H1 (cell line): ENCODE data around the gene DGKI. TPM values are rescaled to one million over a fixed set of nuclear protein-coding genes. Genes with fewer than 3 reads are reported as not detected.

Experiments
- CTCF ChIA-PET: fragments of 300-600 bp; sonication (Branson Sonifier 250); formaldehyde crosslinking; loops from one replicate; lab custom pipeline; 2021; ENCODE audit not compliant: partially characterized antibody; lab: Charles Lee
- POLR2A ChIA-PET: fragments of 300-600 bp; sonication (Branson Sonifier 250); formaldehyde crosslinking; loops from one replicate; lab custom pipeline; 2021; ENCODE audit warnings: inconsistent platforms; ENCODE audit not compliant: partially characterized antibody; lab: Charles Lee
- DNase-seq, 2 experiments: peaks; one replicate each; pipeline versions ENCODE4 v3.0.0 to v3.0.0-alpha.2; 2010 to 2022; ENCODE audit warnings: low spot score in 2 of 2, low read depth in 1 of 2, mixed read lengths in 1 of 2
- FAIRE-seq: peaks from 2 replicates; lab custom pipeline; 2011; peaks lifted over from hg19 to GRCh38; lab: Jason Lieb, UNC
- H2AFZ ChIP-seq: 2 replicates; pipeline ENCODE4 v1.8.1; 2012; ENCODE audit warnings: low read length, inconsistent platforms
- H2AK5ac ChIP-seq: 2 replicates; pipeline ENCODE4 v1.6.1; 2013; ENCODE audit warnings: low read depth, low read length
- H2BK120ac ChIP-seq: replicated peaks from 2 replicates; pipeline ENCODE3; 2013; ENCODE audit warnings: low read depth, low read length, inconsistent platforms
- H2BK12ac ChIP-seq: 2 replicates; pipeline ENCODE4 v1.6.1; 2013; ENCODE audit warnings: low read depth, low read length
- H2BK15ac ChIP-seq: 2 replicates; pipeline ENCODE4 v1.6.1; 2013; ENCODE audit warnings: low read length
- H2BK20ac ChIP-seq: 2 replicates; pipeline ENCODE4 v1.6.1; 2013; ENCODE audit warnings: low read length
- H2BK5ac ChIP-seq: 2 replicates; pipeline ENCODE4 v1.6.1; 2013; ENCODE audit warnings: low read depth, low read length
- H3K14ac ChIP-seq: 2 replicates; pipeline ENCODE4 v1.6.1; 2013; ENCODE audit warnings: inconsistent platforms; ENCODE audit not compliant: insufficient read length
- H3K18ac ChIP-seq: 2 replicates; pipeline ENCODE4 v1.6.1; 2013; ENCODE audit warnings: low read length; ENCODE audit errors: extremely low read depth
- H3K23ac ChIP-seq: 2 replicates; pipeline ENCODE4 v1.6.1; 2013; ENCODE audit warnings: inconsistent platforms; ENCODE audit not compliant: insufficient read length
- H3K23me2 ChIP-seq: 2 replicates; pipeline ENCODE4 v1.6.1; 2013; ENCODE audit warnings: low read depth, low read length
- H3K27ac ChIP-seq: 2 replicates; pipeline ENCODE4 v1.6.1; 2011; ENCODE audit warnings: low read depth, low read length, inconsistent platforms
- H3K27me3 ChIP-seq, 4 experiments: replicated peaks in 1 of 4; 1 replicate in 1 of 4; 2 replicates in 3 of 4; pipeline versions ENCODE4 v1.6.1 to v1.8.1; 2011 to 2013; ENCODE audit warnings: low read length in 3 of 4, mild to moderate bottlenecking in 3 of 4, inconsistent platforms in 2 of 4, mixed read lengths in 2 of 4, moderate library complexity in 1 of 4; ENCODE audit not compliant: control insufficient read depth in 3 of 4, insufficient read depth in 3 of 4; ENCODE audit errors: extremely low read depth in 1 of 4
- H3K36me3 ChIP-seq, 4 experiments: 2 replicates each; pipeline versions ENCODE4 v1.6.1 to v1.8.1; 2011 to 2013; ENCODE audit warnings: mild to moderate bottlenecking in 4 of 4, low read length in 3 of 4, moderate library complexity in 2 of 4, control low read depth in 1 of 4, inconsistent platforms in 1 of 4; ENCODE audit not compliant: insufficient read depth in 4 of 4, control insufficient read depth in 2 of 4
- H3K4ac ChIP-seq: replicated peaks from 2 replicates; pipeline ENCODE3; 2013; ENCODE audit warnings: low read length, low read depth, mixed read lengths, inconsistent platforms; ENCODE audit not compliant: insufficient read length
- H3K4me1 ChIP-seq, 4 experiments: replicated peaks in 1 of 4; 1 replicate in 1 of 4; 2 replicates in 3 of 4; pipeline versions ENCODE4 v1.6.1 to v1.8.1; 2011 to 2013; ENCODE audit warnings: low read length in 3 of 4, inconsistent platforms in 2 of 4, mixed read lengths in 1 of 4; ENCODE audit not compliant: insufficient read depth in 4 of 4, control insufficient read depth in 3 of 4
- H3K4me2 ChIP-seq, 2 experiments: 2 replicates each; pipeline versions ENCODE4 v1.6.1 to v1.8.1; 2011 to 2013; ENCODE audit warnings: low read depth in 2 of 2, low read length in 2 of 2, control low read depth in 1 of 2, inconsistent platforms in 1 of 2, mild to moderate bottlenecking in 1 of 2; ENCODE audit not compliant: insufficient read depth in 1 of 2
- H3K4me3 ChIP-seq, 4 experiments: fragments of 200-600, 300-600 bp in 1 of 4; sonication (generic), shearing (Covaris generic), sonication (Bioruptor Twin) in 1 of 4; 2 replicates each; pipeline versions ENCODE4 v1.5.1 to v1.8.1; 2011 to 2016; ENCODE audit warnings: low read length in 4 of 4, low read depth in 3 of 4, control low read depth in 2 of 4, inconsistent platforms in 2 of 4, mild to moderate bottlenecking in 2 of 4, mixed read lengths in 1 of 4, moderate library complexity in 1 of 4; ENCODE audit not compliant: insufficient read depth in 2 of 4; ENCODE audit errors: extremely low read depth in 1 of 4
- H3K56ac ChIP-seq: replicated peaks from 2 replicates; pipeline ENCODE3; 2013; ENCODE audit warnings: low read depth, mild to moderate bottlenecking, mixed read lengths, low read length, inconsistent platforms; ENCODE audit not compliant: insufficient read length
- H3K79me1 ChIP-seq: 2 replicates; pipeline ENCODE4 v1.6.1; 2013; ENCODE audit warnings: low read depth, low read length, control low read depth
- H3K79me2 ChIP-seq, 2 experiments: 2 replicates each; pipeline versions ENCODE4 v1.6.1 to v1.8.1; 2012 to 2013; ENCODE audit warnings: low read length in 2 of 2, mild to moderate bottlenecking in 2 of 2, inconsistent platforms in 1 of 2; ENCODE audit not compliant: insufficient read depth in 2 of 2, control insufficient read depth in 1 of 2
- H3K9ac ChIP-seq, 4 experiments: replicated peaks in 1 of 4; 1 replicate in 1 of 4; 2 replicates in 3 of 4; pipeline versions ENCODE4 v1.6.1 to v1.8.1; 2011 to 2013; ENCODE audit warnings: low read depth in 3 of 4, low read length in 3 of 4, control low read depth in 2 of 4, mild to moderate bottlenecking in 2 of 4, moderate library complexity in 2 of 4, inconsistent platforms in 1 of 4; ENCODE audit errors: extremely low read depth in 1 of 4
- H3K9me3 ChIP-seq, 2 experiments: 2 replicates each; pipeline versions ENCODE4 v1.6.1 to v1.8.1; 2012 to 2013; ENCODE audit warnings: mild to moderate bottlenecking in 2 of 2, moderate library complexity in 2 of 2, control low read depth in 1 of 2, inconsistent platforms in 1 of 2, low read depth in 1 of 2, low read length in 1 of 2, mixed read lengths in 1 of 2; ENCODE audit not compliant: insufficient read depth in 2 of 2
- H4K20me1 ChIP-seq, 2 experiments: replicated peaks in 1 of 2; 2 replicates each; pipeline versions ENCODE3 to v1.8.1; 2011 to 2013; ENCODE audit warnings: inconsistent platforms in 2 of 2, low read length in 2 of 2, mild to moderate bottlenecking in 1 of 2; ENCODE audit not compliant: insufficient read depth in 2 of 2, control insufficient read depth in 1 of 2
- H4K5ac ChIP-seq: 2 replicates; pipeline ENCODE4 v1.6.1; 2013; ENCODE audit warnings: low read length, low read depth, mixed read lengths, inconsistent platforms; ENCODE audit not compliant: insufficient read length
- H4K8ac ChIP-seq: 2 replicates; pipeline ENCODE4 v1.8.0; 2013; ENCODE audit warnings: mild to moderate bottlenecking, moderate library complexity, low read length, inconsistent platforms; ENCODE audit not compliant: insufficient read depth; ENCODE audit errors: extremely low read depth
- H4K91ac ChIP-seq: replicated peaks from 2 replicates; pipeline ENCODE3; 2013; ENCODE audit warnings: low read length, mixed read lengths, inconsistent platforms; ENCODE audit not compliant: insufficient read length
- BCL11A ChIP-seq, 2 experiments: IDR thresholded peaks; one replicate each; pipeline ENCODE4 v1.6.1; 2011; ENCODE audit warnings: low read depth in 2 of 2, low read length in 2 of 2, mild to moderate bottlenecking in 2 of 2
- CBX5 ChIP-seq: fragments of 300-800, 300-1000 bp; sonication (generic); IDR thresholded peaks from 2 replicates; pipeline ENCODE4 v1.7.1; 2016; ENCODE audit warnings: antibody characterized with exemption, low read length, low read depth
- GABPA ChIP-seq: IDR thresholded peaks from 2 replicates; pipeline ENCODE4 v1.6.1; 2011; ENCODE audit warnings: mild to moderate bottlenecking, low read length, moderate library complexity, borderline replicate concordance; ENCODE audit not compliant: insufficient read depth
- MAFK ChIP-seq: IDR thresholded peaks from 2 replicates; pipeline ENCODE4 v1.6.1; 2012; ENCODE audit warnings: low read depth, mild to moderate bottlenecking, improper control_type of control experiment, low read length
- NRF1 ChIP-seq: IDR thresholded peaks from 2 replicates; pipeline ENCODE4 v1.6.1; 2011; ENCODE audit warnings: mild to moderate bottlenecking, low read depth, low read length, improper control_type of control experiment
- POLR2A ChIP-seq, 2 experiments: IDR thresholded peaks; 1 replicate in 1 of 2; 2 replicates in 1 of 2; pipeline ENCODE4 v1.6.1; 2011; ENCODE audit warnings: low read depth in 2 of 2, low read length in 2 of 2, mild to moderate bottlenecking in 2 of 2; ENCODE audit errors: control extremely low read depth in 1 of 2
- POU5F1 ChIP-seq: IDR thresholded peaks from 2 replicates; pipeline ENCODE4 v1.6.1; 2011; ENCODE audit warnings: low read depth, mild to moderate bottlenecking, low read length, moderate library complexity
- RFX5 ChIP-seq: IDR thresholded peaks from 2 replicates; pipeline ENCODE4 v1.6.1; 2011; ENCODE audit warnings: low read depth, low read length, improper control_type of control experiment, borderline replicate concordance
- RNF2 ChIP-seq: fragments of 200-900, 300-1000 bp; sonication (generic); IDR thresholded peaks from 2 replicates; pipeline ENCODE4 v1.7.1; 2016; ENCODE audit warnings: borderline replicate concordance, low read depth, mild to moderate bottlenecking, antibody characterized with exemption, low read length; ENCODE audit not compliant: poor library complexity, severe bottlenecking; ENCODE audit errors: missing control alignments
- SP1 ChIP-seq: IDR thresholded peaks from 2 replicates; pipeline ENCODE4 v1.6.1; 2011; ENCODE audit warnings: low read depth, low read length
- SP4 ChIP-seq: IDR thresholded peaks from 2 replicates; pipeline ENCODE4 v1.6.1; 2012; ENCODE audit warnings: low read length, inconsistent platforms
- SRF ChIP-seq: IDR thresholded peaks from 2 replicates; pipeline ENCODE4 v1.6.1; 2011; ENCODE audit warnings: mild to moderate bottlenecking, low read depth, low read length, moderate library complexity
- polyA plus RNA-seq, 7 experiments: library from polyadenylated mRNA; depleted of rRNA in 3 of 7; stranded (reverse) in 5 of 7; unstranded in 2 of 7; fragments of >200 nt in 5 of 7; fragments of 200-250 nt in 2 of 7; gene quantifications; 1 replicate in 5 of 7; 2 replicates in 1 of 7; 4 replicates in 1 of 7; pipeline versions ENCODE4 v1.2.1 to v1.2.3, GENCODE V29; 2011 to 2013; ENCODE audit warnings: missing spikeins in 2 of 7, mixed read lengths in 2 of 7
- total RNA-seq: library from RNA; stranded (reverse); fragmentation: NEBNext Ultra II Directional; extraction: Animal tissue kit (Norgen Biotek cat#: 25700); gene quantifications from 2 replicates; pipeline ENCODE4 v1.2.1, GENCODE V29; 2021
- TF ChIP-seq, protein P1 (sequence below): IDR thresholded peaks from 2 replicates; pipeline ENCODE4 v1.6.1; 2011; ENCODE audit warnings: low read depth, mild to moderate bottlenecking, low read length; ENCODE audit not compliant: insufficient read depth
- TF ChIP-seq, protein P2 (sequence below): IDR thresholded peaks from 2 replicates; pipeline ENCODE4 v1.6.1; 2011; ENCODE audit warnings: low read length, improper control_type of control experiment

DGKI gene
- total and polyA plus RNA-seq, 2 of the 8 experiments (the other 6 are each of a cell fraction or from before 2014, with no cell fraction given), result 0.20 to 0.71 TPM

DNA sequence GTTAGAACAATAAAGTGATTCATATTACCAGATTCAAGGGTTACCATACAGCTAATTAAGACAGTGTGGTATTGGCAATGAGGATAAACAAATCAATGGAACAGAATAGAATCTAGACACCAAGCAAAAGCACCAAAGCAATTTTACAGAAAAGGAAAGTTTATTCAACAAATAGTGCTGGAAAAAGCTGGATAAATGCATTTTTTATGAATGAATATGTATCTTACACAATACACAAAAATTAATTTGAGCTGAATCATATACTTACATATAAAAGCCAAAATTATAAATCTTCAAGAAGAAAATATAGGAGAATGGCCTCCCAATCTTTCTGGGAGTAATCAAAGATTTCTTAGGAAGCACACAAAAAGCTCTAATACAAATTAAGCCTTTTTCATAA, 282.8 kb downstream of the DGKI start:
- no peak overlapping the region for H4K8ac ChIP-seq
- H4K91ac ChIP-seq, result no peak overlapping the region
- no peak overlapping the region for H3K18ac ChIP-seq
- no peaks in the 10 kb centered on the region for H3K27me3 ChIP-seq
- H3K79me2 ChIP-seq, result no peaks in the 10 kb centered on the region
- CTCF ChIA-PET, result no interaction called here
- no peak overlapping the region for H2BK20ac ChIP-seq
- DNase-seq (no peak), FAIRE-seq (no peak)
- H2BK12ac ChIP-seq, result no peak overlapping the region
- H2BK5ac ChIP-seq, result no peak overlapping the region
- no peak overlapping the region for H3K23ac ChIP-seq
- H2AK5ac ChIP-seq, result no peak overlapping the region
- no peak overlapping the region for H4K5ac ChIP-seq
- H3K4me3 ChIP-seq, result no peak overlapping the region
- no peak overlapping the region for H2BK15ac ChIP-seq
- H3K27ac ChIP-seq, result no peak overlapping the region
- no peak overlapping the region for H2BK120ac ChIP-seq
- no peaks in the 10 kb centered on the region for H3K4me1 ChIP-seq
- H3K79me1 ChIP-seq, result no peaks in the 10 kb centered on the region
- H3K4ac ChIP-seq, result no peak overlapping the region
- no peak overlapping the region for H3K14ac ChIP-seq
- no peaks in the 10 kb centered on the region for H3K36me3 ChIP-seq
- no peak overlapping the region for H3K4me2 ChIP-seq
- no peaks in the 10 kb centered on the region for H4K20me1 ChIP-seq
- H3K56ac ChIP-seq, result no peak overlapping the region
- POLR2A ChIA-PET, result no interaction called here
- no peak overlapping the region for H2AFZ ChIP-seq
- H3K9me3 ChIP-seq, result no peaks in the 10 kb centered on the region
- no peaks in the 10 kb centered on the region for H3K23me2 ChIP-seq
- H3K9ac ChIP-seq, result no peak overlapping the region
- no peak for TF ChIP-seq NRF1
- no peak for TF ChIP-seq SP4
- TF ChIP-seq POLR2A (IDR thresholded peaks at IDR 0.05; ENCODE audit: control extremely low read depth in 1 of 2, low read depth in 2 of 2, low read length in 2 of 2), result no peak
- no peak for TF ChIP-seq CBX5
- no peak for TF ChIP-seq SP1
- no peak for TF ChIP-seq RNF2
- no peak for TF ChIP-seq POU5F1
- TF ChIP-seq MAFK, result no peak
- no peak for TF ChIP-seq GABPA
- TF ChIP-seq, protein P1, sequence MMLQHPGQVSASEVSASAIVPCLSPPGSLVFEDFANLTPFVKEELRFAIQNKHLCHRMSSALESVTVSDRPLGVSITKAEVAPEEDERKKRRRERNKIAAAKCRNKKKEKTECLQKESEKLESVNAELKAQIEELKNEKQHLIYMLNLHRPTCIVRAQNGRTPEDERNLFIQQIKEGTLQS, result no peak
- TF ChIP-seq, protein P2, sequence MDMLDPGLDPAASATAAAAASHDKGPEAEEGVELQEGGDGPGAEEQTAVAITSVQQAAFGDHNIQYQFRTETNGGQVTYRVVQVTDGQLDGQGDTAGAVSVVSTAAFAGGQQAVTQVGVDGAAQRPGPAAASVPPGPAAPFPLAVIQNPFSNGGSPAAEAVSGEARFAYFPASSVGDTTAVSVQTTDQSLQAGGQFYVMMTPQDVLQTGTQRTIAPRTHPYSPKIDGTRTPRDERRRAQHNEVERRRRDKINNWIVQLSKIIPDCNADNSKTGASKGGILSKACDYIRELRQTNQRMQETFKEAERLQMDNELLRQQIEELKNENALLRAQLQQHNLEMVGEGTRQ, result no peak
- no peak for TF ChIP-seq RFX5
- no peak for TF ChIP-seq BCL11A (IDR thresholded peaks at IDR 0.05; ENCODE audit: low read depth in 2 of 2, low read length in 2 of 2)
- TF ChIP-seq SRF, result no peak
